Endothelial cell (in vitro differentiated cells): ENCODE data around the gene TRUB2. TPM values are rescaled to one million over a fixed set of nuclear protein-coding genes. Genes with fewer than 3 reads are reported as not detected.
A peak's percentile ranks its signal among the peaks of the same experiment; 100 is the strongest.

Source experiments
- DNase-seq: peaks from one replicate; pipeline ENCODE4 v3.0.0; 2021; ENCODE audit warnings: low spot score
- H3K27ac Mint-ChIP-seq: one replicate; pipeline ENCODE4 v1.8.0; 2021; ENCODE audit warnings: mixed read lengths, inconsistent platforms; ENCODE audit not compliant: unreplicated experiment
- H3K27me3 Mint-ChIP-seq: one replicate; pipeline ENCODE4 v1.8.0; 2021; ENCODE audit warnings: mild to moderate bottlenecking, moderate library complexity, mixed read lengths, inconsistent platforms; ENCODE audit not compliant: unreplicated experiment
- H3K36me3 Mint-ChIP-seq: one replicate; pipeline ENCODE4 v1.8.0; 2021; ENCODE audit warnings: mild to moderate bottlenecking, low read depth, mixed read lengths, inconsistent platforms; ENCODE audit not compliant: unreplicated experiment
- H3K4me1 Mint-ChIP-seq: one replicate; pipeline ENCODE4 v1.8.0; 2021; ENCODE audit warnings: mild to moderate bottlenecking, mixed read lengths, inconsistent platforms; ENCODE audit not compliant: unreplicated experiment
- H3K4me3 Mint-ChIP-seq: one replicate; pipeline ENCODE4 v1.8.0; 2021; ENCODE audit warnings: mild to moderate bottlenecking, mixed read lengths, inconsistent platforms; ENCODE audit not compliant: unreplicated experiment
- H3K9me3 Mint-ChIP-seq: one replicate; pipeline ENCODE4 v1.8.0; 2021; ENCODE audit warnings: mixed read lengths, inconsistent platforms; ENCODE audit not compliant: unreplicated experiment
- CTCF ChIP-seq: fragments of 200-600 bp; sonication (generic); IDR thresholded peaks from one replicate; pipeline ENCODE4 v1.5.0; 2021; ENCODE audit warnings: antibody characterized with exemption; ENCODE audit not compliant: unreplicated experiment
- long read RNA-seq: library from polyadenylated mRNA; unstranded; transcript quantifications from one replicate; pipeline ENCODE4 v2.0.0, GENCODE V29; 2020; ENCODE audit not compliant: unreplicated experiment
- total RNA-seq: library from RNA; stranded (reverse); fragmentation: NEBNext Ultra II Directional; extraction: Animal tissue kit (Norgen Biotek cat#: 25700); gene quantifications from one replicate; pipeline ENCODE4 v1.2.1, GENCODE V29; 2021; ENCODE audit not compliant: unreplicated experiment

The TRUB2 gene
- 25.8 TPM for total RNA-seq
- long read RNA-seq, full-length matches to known transcripts = 24 of 26 reads
- long read RNA-seq, partial matches to known transcripts = 1 of 26 reads
- long read RNA-seq, other reads (novel, unspliced or antisense) = 1 of 26 reads

- peaks cover 6% of the 10 kb centered on the region for H3K4me1 Mint-ChIP-seq
- TF ChIP-seq CTCF = no peak
- H3K4me3 Mint-ChIP-seq = peak within 1 kb of the TSS; percentile 99
- H3K27me3 Mint-ChIP-seq = no peaks in the 10 kb centered on the region
- H3K36me3 Mint-ChIP-seq = peaks cover 13% of the 10 kb centered on the region
- no peaks in the 10 kb centered on the region for H3K9me3 Mint-ChIP-seq
- DNase-seq = peak; percentile 84
- H3K27ac Mint-ChIP-seq = peak within 1 kb of the TSS; percentile 99
These were observed at the start of gene TRUB2, which contains the start of gene COQ4 for GRCh38 chr9:128322404-128323211. Gene TRUB2, minus strand, starts transcription at chr9:128322447. Its CDS starts 39 bp downstream, at chr9:128322408. Gene COQ4, plus strand, starts transcription at chr9:128322839. Its CDS starts 20 bp downstream, at chr9:128322859.

DNA sequence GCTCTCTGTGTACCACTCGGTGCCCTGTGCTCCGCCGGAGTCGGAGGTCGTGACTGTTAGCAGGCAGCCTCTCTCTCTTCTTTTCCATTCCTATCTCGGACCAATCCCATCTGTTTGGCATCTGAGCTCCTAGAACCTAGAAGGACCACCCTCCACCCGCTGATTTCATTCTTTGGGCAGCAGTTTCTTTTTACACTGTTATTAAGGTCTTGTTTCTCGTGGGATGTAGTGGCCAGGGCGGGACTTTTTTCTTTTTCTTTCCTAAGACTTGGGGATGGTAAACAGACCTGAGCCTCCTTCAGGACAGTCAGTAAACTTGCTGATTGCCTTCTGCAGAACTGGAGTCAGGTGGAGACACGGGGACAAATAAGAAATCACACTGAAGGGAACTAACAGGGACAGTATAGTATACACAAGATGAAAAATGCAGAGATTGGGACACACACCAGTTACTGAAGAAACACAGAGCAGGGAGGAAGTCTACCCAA, 49.4 kb upstream of the TRUB2 start:
- Mint-ChIP-seq H3K4me1 (peaks cover 32% of the 10 kb centered on the region), H3K9me3 (no peaks in the 10 kb centered on the region), H3K27me3 (peaks cover 5% of the 10 kb centered on the region), H3K4me3 (peak overlapping the region; percentile 93), H3K27ac (peak overlapping the region; percentile 92), H3K36me3 (peaks cover 11% of the 10 kb centered on the region)
- no peak for TF ChIP-seq CTCF
- no peak for DNase-seq

DNA sequence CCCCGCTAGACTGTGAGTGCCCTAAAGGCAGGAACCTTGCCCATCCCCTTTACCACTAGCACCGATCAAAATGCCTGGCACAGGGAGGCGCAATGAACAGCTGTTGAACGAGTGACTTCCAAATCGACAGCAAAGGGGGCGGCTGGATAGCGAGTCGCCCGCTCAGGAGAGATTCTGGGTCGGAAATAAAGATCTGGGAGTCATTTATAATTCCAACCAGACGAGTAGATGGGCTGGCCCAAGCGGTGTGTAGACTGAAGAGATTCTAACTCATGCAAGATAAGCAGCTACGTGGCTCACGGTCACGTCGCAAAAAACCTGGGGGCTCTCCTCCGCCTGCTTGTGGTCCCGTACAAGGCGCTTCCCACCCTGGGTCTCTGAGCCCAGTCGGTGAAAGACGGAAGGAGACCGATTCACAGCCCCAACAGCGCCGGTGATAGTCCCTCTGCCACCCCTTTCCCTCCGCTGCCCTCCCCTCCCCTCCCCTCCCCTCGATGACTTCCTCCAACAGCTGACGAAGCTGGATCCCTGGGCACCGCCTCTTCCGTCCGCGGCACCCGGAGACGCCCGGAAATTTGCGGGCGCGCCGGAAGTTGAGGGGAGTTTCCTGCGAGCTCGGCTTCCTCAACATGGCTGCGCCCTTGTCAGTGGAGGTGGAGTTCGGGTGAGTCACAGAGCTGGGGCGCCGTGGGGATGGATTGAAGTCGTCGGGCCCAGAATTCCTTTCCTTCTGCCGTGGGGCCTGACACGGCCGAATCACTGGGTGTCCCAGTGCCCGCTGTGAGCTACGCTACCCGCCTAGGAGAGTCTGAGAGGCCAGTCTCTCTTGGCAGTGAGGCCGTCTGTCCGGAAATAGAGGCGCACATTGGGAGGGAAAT, 48.7 kb upstream of the TRUB2 start, which contains the start of gene URM1:
TSS of gene URM1 (plus strand) at position 623 of the 878 bp plus-strand sequence. CDS start at position 630, 7 bp downstream.
- Mint-ChIP-seq H3K27me3 (peaks cover 5% of the 10 kb centered on the region), H3K9me3 (no peaks in the 10 kb centered on the region), H3K4me3 (peak within 1 kb of the TSS; percentile 93), H3K36me3 (peaks cover 11% of the 10 kb centered on the region), H3K27ac (peak within 1 kb of the TSS; percentile 92), H3K4me1 (peaks cover 32% of the 10 kb centered on the region)
- TF ChIP-seq CTCF = no peak
- DNase-seq = peak; percentile 91

GRCh38 chr9:128370367-128370751, 48.1 kb upstream of the TRUB2 start:
- Mint-ChIP-seq H3K9me3 (no peaks in the 10 kb centered on the region), H3K4me3 (peak overlapping the region; percentile 93), H3K27ac (peak overlapping the region; percentile 92), H3K4me1 (peaks cover 33% of the 10 kb centered on the region), H3K27me3 (peaks cover 7% of the 10 kb centered on the region), H3K36me3 (peaks cover 11% of the 10 kb centered on the region)
- no peak for TF ChIP-seq CTCF
- no peak for DNase-seq
